ENCODE data around the gene PRR5L.

PRR5L gene

DNA sequence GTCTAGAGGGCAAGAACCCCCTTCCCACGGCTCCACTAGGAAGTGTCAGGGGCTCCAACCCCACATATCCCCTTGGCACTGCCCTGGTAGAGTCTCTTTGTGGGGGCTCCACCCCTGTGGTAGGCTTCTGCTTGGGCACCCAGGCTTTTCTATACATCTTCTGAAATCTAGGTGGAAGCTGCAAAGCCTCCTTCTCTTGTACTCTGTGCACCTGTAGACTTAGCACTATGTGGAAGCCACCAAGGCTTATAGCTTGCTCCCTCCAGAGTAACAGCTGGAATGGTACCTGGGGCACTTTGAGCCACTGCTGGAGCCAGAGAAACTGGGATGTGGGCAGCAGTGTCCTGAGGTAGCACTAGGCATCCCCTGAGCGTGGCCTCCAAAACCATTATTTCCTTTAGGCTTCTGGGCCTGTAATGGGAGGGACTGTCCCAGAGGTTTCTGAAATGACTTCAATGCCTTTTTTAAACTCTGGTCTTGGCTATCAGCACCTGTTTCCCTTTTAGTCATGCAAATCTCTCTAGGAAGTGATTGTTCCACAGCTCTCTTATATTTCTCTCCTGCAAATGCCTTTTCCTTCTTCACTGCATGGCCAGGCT lies 145.6 kb downstream of the PRR5L start:
- Histone ChIP-seq H3K4me1 (ENCODE audit: control insufficient read depth, low read length) (no peaks in the 10 kb centered on the region), H3K9me2 (replicated peaks; ENCODE audit: control insufficient read depth, low read length) (no peaks in the 10 kb centered on the region), H3K27me3 (ENCODE audit: control insufficient read depth, low read length) (no peaks in the 10 kb centered on the region), H3K36me3 (ENCODE audit: control insufficient read depth, low read length) (no peaks in the 10 kb centered on the region), H3K4me3 (ENCODE audit: low read length) (no peak overlapping the region), H4K20me1 (ENCODE audit: control insufficient read depth, insufficient read depth, low read depth, low read length) (no peaks in the 10 kb centered on the region), H3F3A (ENCODE audit: control insufficient read depth, insufficient read depth) (no peaks in the 10 kb centered on the region), H3K4me2 (ENCODE audit: low read length) (no peak overlapping the region), H3K9me3 (ENCODE audit: control insufficient read depth, insufficient read depth, low read length) (no peaks in the 10 kb centered on the region), H3K27ac (ENCODE audit: low read depth, low read length) (no peak overlapping the region), H3K79me2 (ENCODE audit: control insufficient read depth, low read length) (no peaks in the 10 kb centered on the region)
- TF ChIP-seq, protein P1, sequence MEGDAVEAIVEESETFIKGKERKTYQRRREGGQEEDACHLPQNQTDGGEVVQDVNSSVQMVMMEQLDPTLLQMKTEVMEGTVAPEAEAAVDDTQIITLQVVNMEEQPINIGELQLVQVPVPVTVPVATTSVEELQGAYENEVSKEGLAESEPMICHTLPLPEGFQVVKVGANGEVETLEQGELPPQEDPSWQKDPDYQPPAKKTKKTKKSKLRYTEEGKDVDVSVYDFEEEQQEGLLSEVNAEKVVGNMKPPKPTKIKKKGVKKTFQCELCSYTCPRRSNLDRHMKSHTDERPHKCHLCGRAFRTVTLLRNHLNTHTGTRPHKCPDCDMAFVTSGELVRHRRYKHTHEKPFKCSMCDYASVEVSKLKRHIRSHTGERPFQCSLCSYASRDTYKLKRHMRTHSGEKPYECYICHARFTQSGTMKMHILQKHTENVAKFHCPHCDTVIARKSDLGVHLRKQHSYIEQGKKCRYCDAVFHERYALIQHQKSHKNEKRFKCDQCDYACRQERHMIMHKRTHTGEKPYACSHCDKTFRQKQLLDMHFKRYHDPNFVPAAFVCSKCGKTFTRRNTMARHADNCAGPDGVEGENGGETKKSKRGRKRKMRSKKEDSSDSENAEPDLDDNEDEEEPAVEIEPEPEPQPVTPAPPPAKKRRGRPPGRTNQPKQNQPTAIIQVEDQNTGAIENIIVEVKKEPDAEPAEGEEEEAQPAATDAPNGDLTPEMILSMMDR (IDR thresholded peaks at IDR 0.05; ENCODE audit: low read depth, low read length, poor library complexity, severe bottlenecking), result no peak
- TF ChIP-seq EZH2phosphoT487 (IDR thresholded peaks at IDR 0.05; ENCODE audit: borderline replicate concordance, low read length), result no peak

DNA sequence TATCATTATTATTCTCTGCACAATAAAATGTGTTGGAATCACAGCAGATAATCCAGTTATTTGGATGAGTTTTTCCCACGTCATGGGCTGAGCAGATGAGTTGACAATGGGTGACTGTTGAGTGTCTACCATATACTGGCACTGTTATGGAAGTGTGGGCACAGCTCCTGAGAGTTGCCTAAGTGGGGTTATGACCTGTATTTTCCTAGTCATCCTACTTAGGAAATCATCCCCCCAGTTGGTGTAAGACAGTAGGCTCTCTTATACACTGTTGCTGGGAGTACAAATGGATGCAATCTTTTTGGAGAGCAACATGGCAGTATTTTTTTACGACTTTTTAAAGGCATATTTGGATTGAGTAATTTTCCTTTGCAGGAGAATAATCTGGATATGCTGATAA lies 147.6 kb downstream of the PRR5L start:
- Histone ChIP-seq H3F3A (ENCODE audit: control insufficient read depth, insufficient read depth) (no peaks in the 10 kb centered on the region), H3K36me3 (ENCODE audit: control insufficient read depth, low read length) (no peaks in the 10 kb centered on the region), H3K27me3 (ENCODE audit: control insufficient read depth, low read length) (no peaks in the 10 kb centered on the region), H3K27ac (ENCODE audit: low read depth, low read length) (no peak overlapping the region), H3K9me3 (ENCODE audit: control insufficient read depth, insufficient read depth, low read length) (no peaks in the 10 kb centered on the region), H3K79me2 (ENCODE audit: control insufficient read depth, low read length) (no peaks in the 10 kb centered on the region), H3K4me2 (ENCODE audit: low read length) (no peak overlapping the region), H3K9me2 (replicated peaks; ENCODE audit: control insufficient read depth, low read length) (no peaks in the 10 kb centered on the region), H3K4me3 (ENCODE audit: low read length) (no peak overlapping the region), H4K20me1 (ENCODE audit: control insufficient read depth, insufficient read depth, low read depth, low read length) (no peaks in the 10 kb centered on the region), H3K4me1 (ENCODE audit: control insufficient read depth, low read length) (no peaks in the 10 kb centered on the region)
- no peak for TF ChIP-seq EZH2phosphoT487 (IDR thresholded peaks at IDR 0.05; ENCODE audit: borderline replicate concordance, low read length)
- TF ChIP-seq, protein P1 (IDR thresholded peaks at IDR 0.05; ENCODE audit: low read depth, low read length, poor library complexity, severe bottlenecking), result no peak

DNA sequence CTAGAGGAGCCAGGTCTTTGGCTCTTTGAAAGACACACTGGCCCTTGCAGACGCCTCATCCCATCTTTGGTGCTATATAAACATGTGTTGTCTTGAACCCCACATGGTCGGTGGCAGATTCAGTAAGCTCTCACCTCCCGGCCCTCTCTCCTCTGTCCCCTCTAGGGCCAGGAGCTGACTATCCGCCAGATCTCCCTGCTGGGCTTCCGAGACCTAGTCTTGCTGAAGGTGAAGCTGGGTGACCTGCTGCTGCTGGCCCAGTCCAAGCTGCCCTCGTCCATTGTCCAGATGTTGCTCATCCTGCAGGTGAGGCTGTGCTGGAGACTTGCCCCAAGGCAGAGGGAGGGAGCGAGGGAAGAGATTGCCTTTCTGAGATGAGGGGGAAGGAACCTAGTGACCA lies 150.0 kb downstream of the PRR5L start:
- no peaks in the 10 kb centered on the region for H3K9me3 ChIP-seq (ENCODE audit: control insufficient read depth, insufficient read depth, low read length)

More for the DNA sequence above, 150.0 kb downstream of the PRR5L start:
- Histone ChIP-seq H3K27me3 (ENCODE audit: control insufficient read depth, low read length) (no peaks in the 10 kb centered on the region), H3F3A (ENCODE audit: control insufficient read depth, insufficient read depth) (no peaks in the 10 kb centered on the region), H3K4me2 (ENCODE audit: low read length) (no peak overlapping the region), H3K4me1 (ENCODE audit: control insufficient read depth, low read length) (no peaks in the 10 kb centered on the region), H3K79me2 (ENCODE audit: control insufficient read depth, low read length) (no peaks in the 10 kb centered on the region), H4K20me1 (ENCODE audit: control insufficient read depth, insufficient read depth, low read depth, low read length) (no peaks in the 10 kb centered on the region), H3K9me2 (replicated peaks; ENCODE audit: control insufficient read depth, low read length) (no peaks in the 10 kb centered on the region), H3K4me3 (ENCODE audit: low read length) (no peak overlapping the region), H3K36me3 (ENCODE audit: control insufficient read depth, low read length) (no peaks in the 10 kb centered on the region), H3K27ac (ENCODE audit: low read depth, low read length) (no peak overlapping the region)
- no peak for TF ChIP-seq EZH2phosphoT487 (IDR thresholded peaks at IDR 0.05; ENCODE audit: borderline replicate concordance, low read length)
- TF ChIP-seq, protein P1 (IDR thresholded peaks at IDR 0.05; ENCODE audit: low read depth, low read length, poor library complexity, severe bottlenecking), result no peak
